GM19372 (cell line): ENCODE data around the gene UBE2B.
"Not testable (repeated sequence)": the region's sequence is repeated elsewhere in the genome, so short reads cannot be mapped to it uniquely, and the experiment has no call there.

ENCODE experiments used
- ATAC-seq: cut with Tn5 transposase; IDR thresholded peaks from one replicate; pipeline ENCODE4 v1.9.1; 2021; ENCODE audit warnings: mild to moderate bottlenecking, low read depth, moderate library complexity; ENCODE audit not compliant: unreplicated experiment

Gene UBE2B

GRCh38 chr5:134370871-134371833 is at the start of gene UBE2B:
UBE2B (plus strand) TSS chr5:134371569; CDS start chr5:134371596, 27 bp downstream.
- ATAC-seq = peak; percentile 71

GRCh38 chr5:134327327-134327726 is 44.0 kb upstream of the UBE2B start:
- ATAC-seq = no peak

GRCh38 chr5:134328619-134329018 is 42.8 kb upstream of the UBE2B start:
- ATAC-seq = no peak

- ATAC-seq = not testable (repeated sequence)
Observed at GRCh38 chr5:134336833-134337232, 34.5 kb upstream of the UBE2B start.

GRCh38 chr5:134343500-134343899 is 27.9 kb upstream of the UBE2B start:
- ATAC-seq = not testable (repeated sequence)

- not testable (repeated sequence) for ATAC-seq
Observed at GRCh38 chr5:134345476-134345875, 25.9 kb upstream of the UBE2B start.

- no peak for ATAC-seq
Observed at GRCh38 chr5:134345996-134346395, 25.4 kb upstream of the UBE2B start.

- no peak for ATAC-seq
Observed at GRCh38 chr5:134349463-134349862, 21.9 kb upstream of the UBE2B start.

GRCh38 chr5:134355681-134356080 is 15.7 kb upstream of the UBE2B start:
- ATAC-seq = no peak

- ATAC-seq = no peak
Observed at GRCh38 chr5:134365604-134366003, 5.8 kb upstream of the UBE2B start.

GRCh38 chr5:134370311-134370870 is 978 bp upstream of the UBE2B start:
- peak; percentile 5 for ATAC-seq

GRCh38 chr5:134371834-134372340 is 518 bp downstream of the UBE2B start:
- no peak for ATAC-seq

- not testable (repeated sequence) for ATAC-seq
Observed at GRCh38 chr5:134373633-134374032, 2.3 kb downstream of the UBE2B start.

- no peak for ATAC-seq
Observed at GRCh38 chr5:134374232-134374631, 2.9 kb downstream of the UBE2B start.

- no peak for ATAC-seq
Observed at GRCh38 chr5:134380346-134380745, 9.0 kb downstream of the UBE2B start.

GRCh38 chr5:134382204-134382603 is 10.8 kb downstream of the UBE2B start:
- ATAC-seq = not testable (repeated sequence)

- ATAC-seq = no peak
Observed at GRCh38 chr5:134383980-134384697, 12.8 kb downstream of the UBE2B start.

GRCh38 chr5:134387443-134387842 is 16.1 kb downstream of the UBE2B start:
- ATAC-seq = no peak

- ATAC-seq = no peak
Observed at GRCh38 chr5:134392301-134392700, 20.9 kb downstream of the UBE2B start.

- no peak for ATAC-seq
Observed at GRCh38 chr5:134394932-134395331, 23.6 kb downstream of the UBE2B start.

GRCh38 chr5:134396274-134396673 is 24.9 kb downstream of the UBE2B start:
- ATAC-seq = no peak
